HepG2 (cell line): ENCODE data around the gene VPS13D.

Experiments
- RXRA ChIP-seq: sonication (generic); formaldehyde crosslinking; IDR thresholded peaks from 2 replicates; pipeline ENCODE4 v1.5.1; 2020; ENCODE audit warnings: missing genetic modification reagents
- TF ChIP-seq, protein P1 (sequence below): sonication (generic); formaldehyde crosslinking; IDR thresholded peaks from 2 replicates; pipeline ENCODE4 v1.5.0; 2020; ENCODE audit warnings: mild to moderate bottlenecking, missing genetic modification reagents, moderate library complexity

DNA sequence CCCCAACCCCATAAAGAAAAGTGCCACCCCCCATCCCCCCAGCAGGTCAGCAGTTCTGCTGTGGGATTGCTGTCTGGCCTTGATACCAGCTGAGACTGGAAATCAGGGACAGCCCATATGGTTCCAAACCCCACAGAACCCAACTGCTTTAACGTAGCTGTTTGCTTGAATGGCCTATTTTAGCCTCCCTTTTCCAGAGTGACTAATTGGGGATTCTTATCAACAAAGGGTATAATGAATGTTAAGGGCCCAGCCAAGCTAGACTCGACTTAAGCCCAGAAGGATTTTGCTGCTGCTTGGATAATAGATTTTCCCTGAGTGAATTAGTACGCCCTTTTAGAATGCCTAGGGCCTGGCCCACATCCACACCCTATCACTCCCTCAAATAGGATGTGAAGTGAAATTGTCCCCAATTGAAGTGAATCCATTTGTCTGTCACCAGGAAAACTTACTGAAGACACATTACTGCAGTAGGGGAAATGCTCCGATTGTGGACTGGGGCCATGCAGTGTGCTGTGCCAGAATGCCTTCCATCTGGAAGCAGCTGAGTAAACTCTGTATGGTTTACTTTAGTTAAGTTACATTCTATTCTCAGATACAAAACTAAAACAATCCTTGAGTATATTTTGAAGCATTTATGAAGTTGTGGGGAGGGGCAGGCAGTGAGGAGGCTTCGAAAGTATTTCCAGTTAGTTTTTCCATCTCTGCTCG is 231.2 kb downstream of the VPS13D start:
- no peak for TF ChIP-seq RXRA (CRISPR knock-in tag)
- TF ChIP-seq, protein P1, sequence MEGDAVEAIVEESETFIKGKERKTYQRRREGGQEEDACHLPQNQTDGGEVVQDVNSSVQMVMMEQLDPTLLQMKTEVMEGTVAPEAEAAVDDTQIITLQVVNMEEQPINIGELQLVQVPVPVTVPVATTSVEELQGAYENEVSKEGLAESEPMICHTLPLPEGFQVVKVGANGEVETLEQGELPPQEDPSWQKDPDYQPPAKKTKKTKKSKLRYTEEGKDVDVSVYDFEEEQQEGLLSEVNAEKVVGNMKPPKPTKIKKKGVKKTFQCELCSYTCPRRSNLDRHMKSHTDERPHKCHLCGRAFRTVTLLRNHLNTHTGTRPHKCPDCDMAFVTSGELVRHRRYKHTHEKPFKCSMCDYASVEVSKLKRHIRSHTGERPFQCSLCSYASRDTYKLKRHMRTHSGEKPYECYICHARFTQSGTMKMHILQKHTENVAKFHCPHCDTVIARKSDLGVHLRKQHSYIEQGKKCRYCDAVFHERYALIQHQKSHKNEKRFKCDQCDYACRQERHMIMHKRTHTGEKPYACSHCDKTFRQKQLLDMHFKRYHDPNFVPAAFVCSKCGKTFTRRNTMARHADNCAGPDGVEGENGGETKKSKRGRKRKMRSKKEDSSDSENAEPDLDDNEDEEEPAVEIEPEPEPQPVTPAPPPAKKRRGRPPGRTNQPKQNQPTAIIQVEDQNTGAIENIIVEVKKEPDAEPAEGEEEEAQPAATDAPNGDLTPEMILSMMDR: no peak
